Measurements from ENCODE around the gene PRDX2. TPM values are rescaled to one million over a fixed set of nuclear protein-coding genes. Genes with fewer than 3 reads are reported as not detected.
A peak's percentile ranks its signal among the peaks of the same experiment; 100 is the strongest.
"Not testable (repeated sequence)": the region's sequence is repeated elsewhere in the genome, so short reads cannot be mapped to it uniquely, and the experiment has no call there.

Gene PRDX2
- 184 to 211 TPM (median 190 TPM) in 3 replicates for total RNA-seq
- long read RNA-seq, transcript PRDX2-201 (6 exons, 987 nt), result major isoform, 339 of 403 reads
- long read RNA-seq, partial matches to known transcripts, result 57 of 403 reads
- long read RNA-seq, other reads (novel, unspliced or antisense), result 4 of 403 reads

DNA sequence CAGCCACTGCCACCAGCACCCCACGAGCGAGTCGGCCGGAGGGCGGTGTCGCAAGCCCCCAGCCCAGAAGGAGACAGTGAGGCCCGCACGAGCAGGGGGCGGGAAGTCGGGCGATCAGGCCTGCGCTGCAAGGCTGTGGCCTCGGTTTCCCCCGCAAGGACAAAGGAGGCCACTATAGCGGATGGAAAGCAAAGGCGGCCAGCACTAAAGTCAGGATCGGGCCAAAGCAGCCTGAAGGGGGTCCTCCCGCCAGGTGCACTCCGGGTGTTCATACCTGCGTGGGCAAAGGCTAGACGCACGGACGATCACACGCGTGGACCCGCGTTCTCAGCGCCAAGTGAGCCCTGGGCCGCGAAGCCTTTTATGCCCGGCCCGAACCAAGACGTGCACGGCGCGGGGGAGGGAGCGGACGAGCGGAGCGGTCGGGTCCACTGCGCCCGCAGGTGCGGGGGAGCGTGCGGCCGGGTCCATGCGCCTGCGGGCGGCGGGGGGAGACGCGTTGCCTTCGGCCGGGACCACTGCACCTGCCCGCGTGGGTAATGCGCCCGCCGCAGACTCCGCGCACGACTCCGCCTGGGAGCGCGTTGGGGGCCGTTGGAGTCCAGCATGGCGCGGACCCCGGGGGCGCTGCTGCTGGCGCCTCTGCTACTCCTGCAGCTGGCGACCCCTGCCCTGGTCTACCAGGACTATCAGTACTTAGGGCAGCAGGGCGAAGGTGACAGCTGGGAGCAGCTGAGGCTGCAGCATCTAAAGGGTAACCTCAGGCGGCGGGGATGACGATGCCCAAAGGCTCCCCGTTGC, at the start of gene PRDX2, which contains the start of gene THSD8:
TSS of gene PRDX2 (minus strand) at position 335 of the 801 bp plus-strand sequence. CDS start 539 bp downstream, outside the sequence.
TSS of gene THSD8 (plus strand) at position 604 of the 801 bp plus-strand sequence. CDS start at position 607, 3 bp downstream.
- no peaks in the 10 kb centered on the region for H3K36me3 Mint-ChIP-seq (ENCODE audit: low read depth)
- H3K4me1 Mint-ChIP-seq (ENCODE audit: low read depth), result peaks cover 26% of the 10 kb centered on the region
- DNase-seq (ENCODE audit: low spot score), result no peak
- TF ChIP-seq, protein P1, sequence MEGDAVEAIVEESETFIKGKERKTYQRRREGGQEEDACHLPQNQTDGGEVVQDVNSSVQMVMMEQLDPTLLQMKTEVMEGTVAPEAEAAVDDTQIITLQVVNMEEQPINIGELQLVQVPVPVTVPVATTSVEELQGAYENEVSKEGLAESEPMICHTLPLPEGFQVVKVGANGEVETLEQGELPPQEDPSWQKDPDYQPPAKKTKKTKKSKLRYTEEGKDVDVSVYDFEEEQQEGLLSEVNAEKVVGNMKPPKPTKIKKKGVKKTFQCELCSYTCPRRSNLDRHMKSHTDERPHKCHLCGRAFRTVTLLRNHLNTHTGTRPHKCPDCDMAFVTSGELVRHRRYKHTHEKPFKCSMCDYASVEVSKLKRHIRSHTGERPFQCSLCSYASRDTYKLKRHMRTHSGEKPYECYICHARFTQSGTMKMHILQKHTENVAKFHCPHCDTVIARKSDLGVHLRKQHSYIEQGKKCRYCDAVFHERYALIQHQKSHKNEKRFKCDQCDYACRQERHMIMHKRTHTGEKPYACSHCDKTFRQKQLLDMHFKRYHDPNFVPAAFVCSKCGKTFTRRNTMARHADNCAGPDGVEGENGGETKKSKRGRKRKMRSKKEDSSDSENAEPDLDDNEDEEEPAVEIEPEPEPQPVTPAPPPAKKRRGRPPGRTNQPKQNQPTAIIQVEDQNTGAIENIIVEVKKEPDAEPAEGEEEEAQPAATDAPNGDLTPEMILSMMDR (IDR thresholded peaks at IDR 0.05), result no peak
- H3K4me3 Mint-ChIP-seq (ENCODE audit: unreplicated experiment), result peak within 1 kb of the TSS; percentile 86
- H3K27me3 Mint-ChIP-seq (ENCODE audit: low read depth), result no peaks in the 10 kb centered on the region
- H3K9me3 Mint-ChIP-seq (ENCODE audit: low read depth), result no peaks in the 10 kb centered on the region
- peak within 1 kb of the TSS; percentile 70 for H3K27ac Mint-ChIP-seq (ENCODE audit: unreplicated experiment)

GRCh38 chr19:12847159-12848139, 45.8 kb upstream of the PRDX2 start:
- Mint-ChIP-seq H3K27me3 (ENCODE audit: low read depth) (peaks cover 7% of the 10 kb centered on the region), H3K9me3 (ENCODE audit: low read depth) (no peaks in the 10 kb centered on the region)
- TF ChIP-seq, protein P1 (IDR thresholded peaks at IDR 0.05), result peak; percentile 100

GRCh38 chr19:12846613-12847012, 45.0 kb upstream of the PRDX2 start:
- H3K27ac Mint-ChIP-seq (ENCODE audit: unreplicated experiment); H3K36me3 Mint-ChIP-seq (ENCODE audit: low read depth); DNase-seq (ENCODE audit: low spot score); H3K9me3 Mint-ChIP-seq (ENCODE audit: low read depth); H3K4me3 Mint-ChIP-seq (ENCODE audit: unreplicated experiment); H3K4me1 Mint-ChIP-seq (ENCODE audit: low read depth): not testable (repeated sequence)
- peaks cover 12% of the 10 kb centered on the region for H3K27me3 Mint-ChIP-seq (ENCODE audit: low read depth)

More at GRCh38 chr19:12847159-12848139, 45.8 kb upstream of the PRDX2 start:
- DNase-seq (ENCODE audit: low spot score), result no peak
- Mint-ChIP-seq H3K4me3 (ENCODE audit: unreplicated experiment) (peak overlapping the region; percentile 65), H3K27ac (ENCODE audit: unreplicated experiment) (no peak overlapping the region), H3K4me1 (ENCODE audit: low read depth) (peaks cover 3% of the 10 kb centered on the region), H3K36me3 (ENCODE audit: low read depth) (peaks cover 2% of the 10 kb centered on the region)

DNA sequence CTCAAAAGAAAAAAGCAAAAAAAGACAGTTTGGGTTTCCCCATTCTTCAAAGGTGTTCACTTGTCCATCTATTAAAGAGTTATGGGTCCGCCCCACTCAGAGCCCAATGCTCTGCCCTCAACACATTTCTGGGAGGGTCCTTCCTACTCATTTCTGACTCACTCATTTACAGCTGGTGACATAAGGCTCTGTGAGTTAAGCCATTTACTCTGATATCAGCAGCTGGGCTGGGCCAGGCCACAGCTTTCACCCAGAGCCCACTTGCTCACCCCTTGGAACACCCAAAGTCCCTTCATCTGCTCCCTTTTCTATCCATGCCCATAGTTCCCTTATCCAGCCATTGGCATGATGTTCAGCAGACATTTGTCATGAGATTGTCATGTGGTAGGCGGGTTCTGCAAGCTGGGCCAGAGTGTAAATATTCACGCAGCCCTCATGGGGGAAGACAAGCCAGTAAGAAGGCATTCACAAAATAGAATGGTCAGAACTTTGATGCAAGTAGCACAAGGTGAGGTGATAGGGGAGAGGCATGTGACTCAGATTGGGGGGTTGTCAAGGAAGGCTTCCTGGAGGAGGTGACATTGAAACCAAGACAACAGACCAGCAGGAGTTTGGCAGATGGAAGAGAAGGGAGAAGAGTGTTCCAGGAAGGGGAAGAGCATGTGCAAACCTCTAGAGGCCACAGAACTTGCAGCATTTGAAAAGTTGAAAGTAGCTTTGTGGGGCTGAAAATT, 42.6 kb upstream of the PRDX2 start:
- Mint-ChIP-seq H3K4me1 (ENCODE audit: low read depth) (peaks cover 17% of the 10 kb centered on the region), H3K9me3 (ENCODE audit: low read depth) (no peaks in the 10 kb centered on the region), H3K36me3 (ENCODE audit: low read depth) (peaks cover 2% of the 10 kb centered on the region), H3K27me3 (ENCODE audit: low read depth) (peaks cover 34% of the 10 kb centered on the region), H3K4me3 (ENCODE audit: unreplicated experiment) (no peak overlapping the region), H3K27ac (ENCODE audit: unreplicated experiment) (no peak overlapping the region)
- DNase-seq (ENCODE audit: low spot score), result no peak
- TF ChIP-seq, protein P1 (IDR thresholded peaks at IDR 0.05), result no peak

GRCh38 chr19:12843328-12843727, 41.7 kb upstream of the PRDX2 start:
- no peak overlapping the region for H3K27ac Mint-ChIP-seq (ENCODE audit: unreplicated experiment)
- H3K9me3 Mint-ChIP-seq (ENCODE audit: low read depth), result no peaks in the 10 kb centered on the region
- peaks cover 19% of the 10 kb centered on the region for H3K4me1 Mint-ChIP-seq (ENCODE audit: low read depth)
- H3K27me3 Mint-ChIP-seq (ENCODE audit: low read depth), result peaks cover 36% of the 10 kb centered on the region
- TF ChIP-seq, protein P1 (IDR thresholded peaks at IDR 0.05), result no peak
- no peak overlapping the region for H3K4me3 Mint-ChIP-seq (ENCODE audit: unreplicated experiment)
- peaks cover 2% of the 10 kb centered on the region for H3K36me3 Mint-ChIP-seq (ENCODE audit: low read depth)
- no peak for DNase-seq (ENCODE audit: low spot score)
